ENCODE measurements around the gene TATDN3.

The TATDN3 gene

DNA sequence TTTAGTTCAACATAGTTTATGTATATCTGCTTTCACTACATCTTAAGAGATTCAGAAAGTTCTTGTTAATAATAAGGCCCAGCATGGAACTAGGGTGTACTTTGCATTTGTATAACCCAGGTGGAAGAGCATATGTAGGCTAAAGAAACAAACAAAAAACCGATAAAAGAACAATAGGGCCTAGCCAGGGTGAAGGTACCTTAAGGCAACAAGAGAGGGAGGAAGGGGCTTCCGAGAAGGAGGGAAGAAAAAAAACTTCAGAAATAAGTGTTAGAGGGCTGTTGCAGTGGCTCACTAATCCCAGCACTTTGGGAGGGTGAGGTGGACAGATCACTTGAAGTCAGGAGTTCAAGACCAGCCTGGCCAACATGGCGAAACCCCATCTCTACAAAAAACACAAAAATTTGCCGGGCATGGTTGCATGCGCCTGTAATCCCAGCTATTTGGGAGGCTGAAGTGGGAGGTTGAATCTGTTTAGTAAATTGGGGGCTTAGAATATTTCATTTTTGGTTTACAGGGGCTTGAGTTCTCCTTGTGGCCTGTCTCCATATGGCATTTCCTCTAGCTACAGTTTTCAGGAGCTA, 60.5 kb downstream of the TATDN3 start (continued):
- TF ChIP-seq ZNF529 (tag by site-specific recombination; IDR thresholded peaks at IDR 0.05; ENCODE audit: insufficient replicate concordance) (no peak), ZBTB21 (tag by site-specific recombination; IDR thresholded peaks at IDR 0.05) (no peak), ZNF223 (tag by site-specific recombination; IDR thresholded peaks at IDR 0.05) (no peak)

DNA sequence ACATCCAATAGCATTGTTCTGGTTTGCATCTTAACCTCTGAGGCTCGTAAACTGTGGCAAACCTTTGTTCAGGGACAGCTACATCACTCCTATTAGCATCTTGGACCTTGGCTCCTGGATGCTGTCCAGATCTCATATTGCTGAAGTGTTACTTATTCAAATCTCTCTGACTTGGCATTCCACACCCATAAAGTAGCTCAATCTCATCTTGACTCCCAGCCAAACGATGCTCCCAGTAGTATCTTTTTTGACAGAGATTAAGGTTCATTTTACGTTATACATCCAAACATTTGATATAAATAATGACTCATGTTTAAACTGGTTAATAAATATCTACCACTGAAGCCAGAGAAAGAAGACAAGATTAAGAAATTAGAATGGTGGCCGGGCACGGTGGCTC, 62.0 kb downstream of the TATDN3 start:
- Histone ChIP-seq H3K27ac (ENCODE audit: extremely low read depth, low read depth, low read length) (no peak overlapping the region), H3K9me3 (ENCODE audit: control insufficient read depth, insufficient read depth, low read depth, low read length) (no peaks in the 10 kb centered on the region), H3K4me3 (ENCODE audit: low read depth, low read length) (no peak overlapping the region), H3K36me3 (ENCODE audit: control insufficient read depth in 2 of 2, insufficient read depth in 1 of 2, low read length in 2 of 2) (no peaks in the 10 kb centered on the region; a peak in 1 of 3 replicates), H3K4me1 (ENCODE audit: control insufficient read depth, insufficient read depth, low read length) (peaks cover 5% of the 10 kb centered on the region; the same call in 1 of the 2 replicates)
- ChIA-PET CTCF (interaction anchor here (1.1 kb wide), 1 partner anchor 14 kb away, joined by 3 read pairs; no protein-coding TSS in a partner anchor), POLR2A (no interaction called here)
- TF ChIP-seq, protein P1, sequence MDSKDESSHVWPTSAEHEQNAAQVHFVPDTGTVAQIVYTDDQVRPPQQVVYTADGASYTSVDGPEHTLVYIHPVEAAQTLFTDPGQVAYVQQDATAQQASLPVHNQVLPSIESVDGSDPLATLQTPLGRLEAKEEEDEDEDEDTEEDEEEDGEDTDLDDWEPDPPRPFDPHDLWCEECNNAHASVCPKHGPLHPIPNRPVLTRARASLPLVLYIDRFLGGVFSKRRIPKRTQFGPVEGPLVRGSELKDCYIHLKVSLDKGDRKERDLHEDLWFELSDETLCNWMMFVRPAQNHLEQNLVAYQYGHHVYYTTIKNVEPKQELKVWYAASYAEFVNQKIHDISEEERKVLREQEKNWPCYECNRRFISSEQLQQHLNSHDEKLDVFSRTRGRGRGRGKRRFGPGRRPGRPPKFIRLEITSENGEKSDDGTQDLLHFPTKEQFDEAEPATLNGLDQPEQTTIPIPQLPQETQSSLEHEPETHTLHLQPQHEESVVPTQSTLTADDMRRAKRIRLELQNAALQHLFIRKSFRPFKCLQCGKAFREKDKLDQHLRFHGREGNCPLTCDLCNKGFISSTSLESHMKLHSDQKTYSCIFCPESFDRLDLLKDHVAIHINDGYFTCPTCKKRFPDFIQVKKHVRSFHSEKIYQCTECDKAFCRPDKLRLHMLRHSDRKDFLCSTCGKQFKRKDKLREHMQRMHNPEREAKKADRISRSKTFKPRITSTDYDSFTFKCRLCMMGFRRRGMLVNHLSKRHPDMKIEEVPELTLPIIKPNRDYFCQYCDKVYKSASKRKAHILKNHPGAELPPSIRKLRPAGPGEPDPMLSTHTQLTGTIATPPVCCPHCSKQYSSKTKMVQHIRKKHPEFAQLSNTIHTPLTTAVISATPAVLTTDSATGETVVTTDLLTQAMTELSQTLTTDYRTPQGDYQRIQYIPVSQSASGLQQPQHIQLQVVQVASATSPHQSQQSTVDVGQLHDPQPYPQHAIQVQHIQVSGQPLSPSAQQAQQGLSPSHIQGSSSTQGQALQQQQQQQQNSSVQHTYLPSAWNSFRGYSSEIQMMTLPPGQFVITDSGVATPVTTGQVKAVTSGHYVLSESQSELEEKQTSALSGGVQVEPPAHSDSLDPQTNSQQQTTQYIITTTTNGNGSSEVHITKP (tag by site-specific recombination; IDR thresholded peaks at IDR 0.05) = no peak
- TF ChIP-seq KLF9 (tag by site-specific recombination; IDR thresholded peaks at IDR 0.05; ENCODE audit: low read depth) (no peak), ZNF621 (tag by site-specific recombination; IDR thresholded peaks at IDR 0.05) (no peak), ZNF600 (tag by site-specific recombination; IDR thresholded peaks at IDR 0.05) (no peak), ZXDB (tag by site-specific recombination; IDR thresholded peaks at IDR 0.05) (no peak), ZNF791 (tag by site-specific recombination; IDR thresholded peaks at IDR 0.05) (no peak), ZNF37A (tag by site-specific recombination; IDR thresholded peaks at IDR 0.05) (no peak), ZBTB20 (tag by site-specific recombination; IDR thresholded peaks at IDR 0.05) (no peak), ZSCAN23 (tag by site-specific recombination; IDR thresholded peaks at IDR 0.05) (no peak), ZEB2 (tag by site-specific recombination; IDR thresholded peaks at IDR 0.05) (no peak), ZNF416 (tag by site-specific recombination; IDR thresholded peaks at IDR 0.05) (no peak), ZNF140 (tag by site-specific recombination; IDR thresholded peaks at IDR 0.05) (no peak), ZNF248 (tag by site-specific recombination; IDR thresholded peaks at IDR 0.05) (no peak)
- TF ChIP-seq, protein P2, sequence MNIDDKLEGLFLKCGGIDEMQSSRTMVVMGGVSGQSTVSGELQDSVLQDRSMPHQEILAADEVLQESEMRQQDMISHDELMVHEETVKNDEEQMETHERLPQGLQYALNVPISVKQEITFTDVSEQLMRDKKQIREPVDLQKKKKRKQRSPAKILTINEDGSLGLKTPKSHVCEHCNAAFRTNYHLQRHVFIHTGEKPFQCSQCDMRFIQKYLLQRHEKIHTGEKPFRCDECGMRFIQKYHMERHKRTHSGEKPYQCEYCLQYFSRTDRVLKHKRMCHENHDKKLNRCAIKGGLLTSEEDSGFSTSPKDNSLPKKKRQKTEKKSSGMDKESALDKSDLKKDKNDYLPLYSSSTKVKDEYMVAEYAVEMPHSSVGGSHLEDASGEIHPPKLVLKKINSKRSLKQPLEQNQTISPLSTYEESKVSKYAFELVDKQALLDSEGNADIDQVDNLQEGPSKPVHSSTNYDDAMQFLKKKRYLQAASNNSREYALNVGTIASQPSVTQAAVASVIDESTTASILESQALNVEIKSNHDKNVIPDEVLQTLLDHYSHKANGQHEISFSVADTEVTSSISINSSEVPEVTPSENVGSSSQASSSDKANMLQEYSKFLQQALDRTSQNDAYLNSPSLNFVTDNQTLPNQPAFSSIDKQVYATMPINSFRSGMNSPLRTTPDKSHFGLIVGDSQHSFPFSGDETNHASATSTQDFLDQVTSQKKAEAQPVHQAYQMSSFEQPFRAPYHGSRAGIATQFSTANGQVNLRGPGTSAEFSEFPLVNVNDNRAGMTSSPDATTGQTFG (tag by site-specific recombination; IDR thresholded peaks at IDR 0.05; ENCODE audit: borderline replicate concordance) = no peak
- TF ChIP-seq, protein P3, sequence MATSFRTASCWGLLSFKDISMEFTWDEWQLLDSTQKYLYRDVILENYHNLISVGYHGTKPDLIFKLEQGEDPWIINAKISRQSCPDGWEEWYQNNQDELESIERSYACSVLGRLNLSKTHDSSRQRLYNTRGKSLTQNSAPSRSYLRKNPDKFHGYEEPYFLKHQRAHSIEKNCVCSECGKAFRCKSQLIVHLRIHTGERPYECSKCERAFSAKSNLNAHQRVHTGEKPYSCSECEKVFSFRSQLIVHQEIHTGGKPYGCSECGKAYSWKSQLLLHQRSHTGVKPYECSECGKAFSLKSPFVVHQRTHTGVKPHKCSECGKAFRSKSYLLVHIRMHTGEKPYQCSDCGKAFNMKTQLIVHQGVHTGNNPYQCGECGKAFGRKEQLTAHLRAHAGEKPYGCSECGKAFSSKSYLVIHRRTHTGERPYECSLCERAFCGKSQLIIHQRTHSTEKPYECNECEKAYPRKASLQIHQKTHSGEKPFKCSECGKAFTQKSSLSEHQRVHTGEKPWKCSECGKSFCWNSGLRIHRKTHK (tag by site-specific recombination; IDR thresholded peaks at IDR 0.05) = no peak
- TF ChIP-seq, protein P4, sequence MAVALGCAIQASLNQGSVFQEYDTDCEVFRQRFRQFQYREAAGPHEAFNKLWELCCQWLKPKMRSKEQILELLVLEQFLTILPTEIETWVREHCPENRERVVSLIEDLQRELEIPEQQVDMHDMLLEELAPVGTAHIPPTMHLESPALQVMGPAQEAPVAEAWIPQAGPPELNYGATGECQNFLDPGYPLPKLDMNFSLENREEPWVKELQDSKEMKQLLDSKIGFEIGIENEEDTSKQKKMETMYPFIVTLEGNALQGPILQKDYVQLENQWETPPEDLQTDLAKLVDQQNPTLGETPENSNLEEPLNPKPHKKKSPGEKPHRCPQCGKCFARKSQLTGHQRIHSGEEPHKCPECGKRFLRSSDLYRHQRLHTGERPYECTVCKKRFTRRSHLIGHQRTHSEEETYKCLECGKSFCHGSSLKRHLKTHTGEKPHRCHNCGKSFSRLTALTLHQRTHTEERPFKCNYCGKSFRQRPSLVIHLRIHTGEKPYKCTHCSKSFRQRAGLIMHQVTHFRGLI (tag by site-specific recombination; IDR thresholded peaks at IDR 0.05) = no peak

Data from HEK293 (cell line).